IPS DF 6.9 (cell line): ENCODE data around the gene KIRREL3.

Experiments used
- DNase-seq: peaks from one replicate; pipeline ENCODE4 v3.0.0-alpha.2; 2013; ENCODE audit warnings: low read depth, low spot score
- H3K27ac ChIP-seq: one replicate; pipeline ENCODE4 v1.5.1; 2013; ENCODE audit warnings: low read length, control low read depth
- H3K27me3 ChIP-seq: 2 replicates; pipeline ENCODE4 v1.6.1; 2013; ENCODE audit warnings: mild to moderate bottlenecking, low read length; ENCODE audit not compliant: control insufficient read depth, insufficient read depth
- H3K36me3 ChIP-seq: 2 replicates; pipeline ENCODE4 v1.6.1; 2013; ENCODE audit warnings: low read length; ENCODE audit not compliant: control insufficient read depth, insufficient read depth
- H3K4me1 ChIP-seq: 2 replicates; pipeline ENCODE4 v1.6.1; 2013; ENCODE audit warnings: low read length; ENCODE audit not compliant: control insufficient read depth, insufficient read depth
- H3K4me3 ChIP-seq: 2 replicates; pipeline ENCODE4 v1.5.1; 2013; ENCODE audit warnings: mild to moderate bottlenecking, low read length
- H3K9me3 ChIP-seq: 2 replicates; pipeline ENCODE4 v1.6.1; 2013; ENCODE audit warnings: low read length, inconsistent platforms; ENCODE audit not compliant: control insufficient read depth, insufficient read depth
- WGBS: extraction: QIAGEN DNeasy Blood & Tissue Kit; methylation state at CpG from one replicate; pipeline ENCODE4 v1.1.7; 2013; ENCODE audit warnings: mixed read lengths, missing lambda C conversion rate; ENCODE audit not compliant: insufficient read length, insufficient coverage; 5-methylcytosine and 5-hydroxymethylcytosine counted together

Gene KIRREL3

GRCh38 chr11:126686938-126687337, 313.6 kb downstream of the KIRREL3 start:
- no CpG with 5 or more reads among the region's 4 CpGs for WGBS
- peaks cover 2% of the 10 kb centered on the region; the same call in 1 of the 2 replicates for H3K4me1 ChIP-seq
- no peaks in the 10 kb centered on the region for H3K9me3 ChIP-seq
- no peaks in the 10 kb centered on the region for H3K36me3 ChIP-seq
- no peaks in the 10 kb centered on the region for H3K27me3 ChIP-seq
- H3K4me3 ChIP-seq, result no peak overlapping the region
- no peak for DNase-seq
- no peak overlapping the region for H3K27ac ChIP-seq

- H3K4me3 ChIP-seq, result no peak overlapping the region
- H3K27me3 ChIP-seq, result no peaks in the 10 kb centered on the region
- no peak overlapping the region for H3K27ac ChIP-seq
- H3K36me3 ChIP-seq, result no peaks in the 10 kb centered on the region
- no peak for DNase-seq
- peaks cover 2% of the 10 kb centered on the region; the same call in 1 of the 2 replicates for H3K4me1 ChIP-seq
- WGBS, result no CpG with 5 or more reads among the region's 19 CpGs
- no peaks in the 10 kb centered on the region for H3K9me3 ChIP-seq
These were observed 316.5 kb downstream of the KIRREL3 start for GRCh38 chr11:126683766-126684728.

- H3K27me3 ChIP-seq, result no peaks in the 10 kb centered on the region
- H3K27ac ChIP-seq, result no peak overlapping the region
- peaks cover 2% of the 10 kb centered on the region; the same call in 1 of the 2 replicates for H3K4me1 ChIP-seq
- DNase-seq, result no peak
- WGBS, result no CpG with 5 or more reads among the region's 8 CpGs
- no peaks in the 10 kb centered on the region for H3K9me3 ChIP-seq
- no peak overlapping the region for H3K4me3 ChIP-seq
- no peaks in the 10 kb centered on the region for H3K36me3 ChIP-seq
These were observed 318.0 kb downstream of the KIRREL3 start for GRCh38 chr11:126682590-126682989.

GRCh38 chr11:126680700-126681099, 319.9 kb downstream of the KIRREL3 start:
- Histone ChIP-seq H3K27ac (no peak overlapping the region), H3K4me1 (no peaks in the 10 kb centered on the region), H3K27me3 (no peaks in the 10 kb centered on the region), H3K4me3 (no peak overlapping the region), H3K9me3 (no peaks in the 10 kb centered on the region), H3K36me3 (no peaks in the 10 kb centered on the region)
- WGBS, result no CpG with 5 or more reads among the region's 3 CpGs
- no peak for DNase-seq

- no peaks in the 10 kb centered on the region for H3K9me3 ChIP-seq
- no peaks in the 10 kb centered on the region for H3K36me3 ChIP-seq
- no peaks in the 10 kb centered on the region for H3K27me3 ChIP-seq
- no peaks in the 10 kb centered on the region for H3K4me1 ChIP-seq
- no peak overlapping the region for H3K27ac ChIP-seq
- no peak overlapping the region for H3K4me3 ChIP-seq
- WGBS, result no CpG with 5 or more reads among the region's 4 CpGs
- no peak for DNase-seq
These were observed 320.4 kb downstream of the KIRREL3 start for GRCh38 chr11:126680131-126680530.

- H3K4me3 ChIP-seq, result no peak overlapping the region
- H3K27me3 ChIP-seq, result no peaks in the 10 kb centered on the region
- no peak for DNase-seq
- H3K4me1 ChIP-seq, result no peaks in the 10 kb centered on the region
- WGBS, result no CpG with 5 or more reads among the region's 2 CpGs
- H3K27ac ChIP-seq, result no peak overlapping the region
- no peaks in the 10 kb centered on the region for H3K9me3 ChIP-seq
- no peaks in the 10 kb centered on the region for H3K36me3 ChIP-seq
These were observed 321.5 kb downstream of the KIRREL3 start for GRCh38 chr11:126679033-126679432.

- Histone ChIP-seq H3K27ac (no peak overlapping the region), H3K36me3 (no peaks in the 10 kb centered on the region), H3K4me1 (no peaks in the 10 kb centered on the region), H3K27me3 (no peaks in the 10 kb centered on the region), H3K4me3 (no peak overlapping the region), H3K9me3 (no peaks in the 10 kb centered on the region)
- DNase-seq, result no peak
- WGBS, result no CpG with 5 or more reads among the region's 9 CpGs
These were observed 324.0 kb downstream of the KIRREL3 start for GRCh38 chr11:126676536-126676935.

GRCh38 chr11:126673319-126673718, 327.3 kb downstream of the KIRREL3 start:
- Histone ChIP-seq H3K36me3 (no peaks in the 10 kb centered on the region), H3K4me3 (no peak overlapping the region), H3K9me3 (no peaks in the 10 kb centered on the region), H3K27me3 (no peaks in the 10 kb centered on the region), H3K4me1 (0 out of 2 replicates have a peak, but pooled peaks cover 2% of the 10 kb centered on the region), H3K27ac (no peak overlapping the region)
- WGBS, result no CpG with 5 or more reads among the region's 1 CpG
- DNase-seq, result no peak

GRCh38 chr11:126669416-126669815, 331.2 kb downstream of the KIRREL3 start:
- WGBS, result no CpG with 5 or more reads among the region's 5 CpGs

GRCh38 chr11:126664643-126665042, 335.9 kb downstream of the KIRREL3 start:
- H3K27me3 ChIP-seq, result peaks cover 2% of the 10 kb centered on the region; the same call in 1 of the 2 replicates
- H3K27ac ChIP-seq, result no peak overlapping the region
- no peaks in the 10 kb centered on the region; the same call in 1 of the 2 replicates for H3K4me1 ChIP-seq
- H3K4me3 ChIP-seq, result no peak overlapping the region
- no CpG with 5 or more reads among the region's 2 CpGs for WGBS
- DNase-seq, result no peak
- H3K36me3 ChIP-seq, result no peaks in the 10 kb centered on the region
- no peaks in the 10 kb centered on the region for H3K9me3 ChIP-seq

More at GRCh38 chr11:126669416-126669815, 331.2 kb downstream of the KIRREL3 start:
- no peak overlapping the region for H3K27ac ChIP-seq
- H3K9me3 ChIP-seq, result no peaks in the 10 kb centered on the region
- H3K4me3 ChIP-seq, result no peak overlapping the region
- DNase-seq, result no peak
- no peaks in the 10 kb centered on the region for H3K27me3 ChIP-seq
- no peaks in the 10 kb centered on the region for H3K36me3 ChIP-seq
- 0 out of 2 replicates have a peak, but pooled peaks cover 2% of the 10 kb centered on the region for H3K4me1 ChIP-seq
